Progenitor cell of endocrine pancreas (in vitro differentiated cells): ENCODE measurements around the gene GCHFR. TPM values are rescaled to one million over a fixed set of nuclear protein-coding genes. Genes with fewer than 3 reads are reported as not detected.

Experiments used
- DNase-seq: peaks from one replicate; pipeline ENCODE4 v3.0.0; 2021; ENCODE audit warnings: low spot score; ENCODE audit not compliant: unreplicated experiment
- H3K27ac Mint-ChIP-seq: 2 replicates; pipeline ENCODE4 v1.8.0; 2021; ENCODE audit warnings: mild to moderate bottlenecking, moderate library complexity, mixed read lengths
- H3K27me3 Mint-ChIP-seq: 2 replicates; pipeline ENCODE4 v1.8.0; 2021; ENCODE audit warnings: mixed read lengths
- H3K36me3 Mint-ChIP-seq: 2 replicates; pipeline ENCODE4 v1.8.0; 2022; ENCODE audit warnings: mixed read lengths; ENCODE audit not compliant: insufficient read depth
- H3K4me1 Mint-ChIP-seq: 2 replicates; pipeline ENCODE4 v1.8.0; 2021; ENCODE audit warnings: low read depth, mixed read lengths
- H3K4me3 Mint-ChIP-seq: 2 replicates; pipeline ENCODE4 v1.8.0; 2021; ENCODE audit warnings: low read depth, mild to moderate bottlenecking, moderate library complexity, mixed read lengths
- H3K9me3 Mint-ChIP-seq: 2 replicates; pipeline ENCODE4 v1.8.0; 2021; ENCODE audit warnings: low read depth, mixed read lengths
- CTCF ChIP-seq: fragments of 200-600 bp; sonication (generic); IDR thresholded peaks from one replicate; pipeline ENCODE4 v1.5.0; 2021; ENCODE audit warnings: antibody characterized with exemption, mild to moderate bottlenecking; ENCODE audit not compliant: unreplicated experiment
- long read RNA-seq: library from polyadenylated mRNA; unstranded; transcript quantifications from one replicate; pipeline ENCODE4 v2.0.0, GENCODE V29; 2020
- total RNA-seq: library from RNA; stranded (reverse); gene quantifications from 2 replicates; pipeline ENCODE4 v1.2.1, GENCODE V29; 2021

GCHFR gene
- 30.6 and 32.1 TPM in 2 replicates for total RNA-seq
- long read RNA-seq, transcript GCHFR-201 (3 exons, 777 nt) = major isoform, 8 of 8 reads
- long read RNA-seq, partial matches to known transcripts = 0 of 8 reads
- long read RNA-seq, other reads (novel, unspliced or antisense) = 0 of 8 reads

DNA sequence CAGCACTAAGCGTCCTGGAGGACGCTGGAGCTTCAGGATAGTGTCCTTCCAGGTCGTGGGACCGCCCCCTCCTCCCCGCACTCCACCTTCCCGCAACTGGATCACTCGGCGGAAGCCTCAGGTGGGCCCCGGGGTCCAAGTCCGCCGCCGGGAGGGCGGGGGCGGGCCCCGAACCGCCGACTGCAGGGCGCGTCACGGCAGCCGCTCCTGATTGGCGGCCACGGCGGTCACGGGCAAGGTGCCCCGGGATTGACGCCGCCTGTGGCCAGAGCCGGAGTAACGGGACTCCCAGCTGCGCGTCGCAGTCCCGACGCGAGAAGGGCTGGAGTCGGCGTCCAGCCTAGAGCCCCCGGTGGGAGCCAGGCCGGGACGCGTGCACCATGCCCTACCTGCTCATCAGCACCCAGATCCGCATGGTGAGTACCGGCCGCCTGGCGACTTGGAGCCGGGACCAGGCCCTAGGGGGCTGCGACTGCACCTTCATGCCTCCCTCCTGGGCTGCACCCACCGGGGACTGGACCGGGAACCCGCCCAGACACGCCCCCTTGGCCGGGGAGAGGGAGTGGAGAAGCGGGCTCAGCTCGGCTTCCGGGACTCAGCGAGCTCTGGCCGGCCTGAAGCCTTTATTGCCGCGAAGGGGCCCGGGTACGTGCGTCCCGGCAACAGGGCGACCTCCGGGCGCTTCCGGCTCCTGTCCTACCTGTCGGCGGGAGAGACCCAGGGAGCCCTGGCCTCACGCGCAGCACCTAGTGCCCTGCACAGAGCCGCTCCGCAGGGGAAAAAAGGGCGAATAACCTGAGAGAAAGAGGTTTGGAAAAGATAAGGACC lies at the start of gene GCHFR:
Gene GCHFR, plus strand, starts transcription at position 268 of the 828 bp plus-strand sequence. Its CDS starts 113 bp downstream, at position 381.
- H3K4me3 Mint-ChIP-seq = peak within 1 kb of the TSS; percentile 79

GRCh38 chr15:40714144-40714543 lies 49.7 kb upstream of the GCHFR start:
- DNase-seq = no peak
- no peaks in the 10 kb centered on the region for H3K9me3 Mint-ChIP-seq
- H3K27ac Mint-ChIP-seq = no peak overlapping the region
- no peak for TF ChIP-seq CTCF
- no peaks in the 10 kb centered on the region for H3K27me3 Mint-ChIP-seq
- peaks cover 2% of the 10 kb centered on the region for H3K4me1 Mint-ChIP-seq
- no peak overlapping the region for H3K4me3 Mint-ChIP-seq
- peaks cover 13% of the 10 kb centered on the region for H3K36me3 Mint-ChIP-seq

More for the DNA sequence above, at the start of gene GCHFR:
- peak within 1 kb of the TSS; percentile 96 for H3K27ac Mint-ChIP-seq
- H3K4me1 Mint-ChIP-seq = peaks cover 11% of the 10 kb centered on the region
- TF ChIP-seq CTCF = peak; percentile 60
- no peaks in the 10 kb centered on the region for H3K9me3 Mint-ChIP-seq
- H3K36me3 Mint-ChIP-seq = no peaks in the 10 kb centered on the region
- peak; percentile 77 for DNase-seq
- no peaks in the 10 kb centered on the region for H3K27me3 Mint-ChIP-seq

DNA sequence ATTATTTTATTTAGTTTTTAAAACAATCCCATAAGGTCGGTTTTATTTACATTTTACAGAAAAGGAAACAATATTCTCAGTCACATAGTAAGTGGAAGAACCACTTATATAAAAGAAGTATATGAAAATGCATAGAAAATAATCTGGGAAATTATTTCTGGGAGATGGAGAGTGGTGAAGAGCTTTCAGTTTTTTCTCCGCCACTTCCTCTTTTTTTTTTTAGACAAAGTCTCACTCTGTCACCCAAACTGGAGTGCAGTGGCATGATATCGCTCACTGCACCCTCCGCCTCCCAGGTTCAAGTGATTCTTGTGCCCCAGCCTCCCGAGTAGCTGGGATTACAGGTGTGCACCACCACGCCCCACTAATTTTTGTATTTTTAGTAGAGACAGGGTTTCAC lies 47.7 kb upstream of the GCHFR start:
- Mint-ChIP-seq H3K27me3 (no peaks in the 10 kb centered on the region), H3K4me3 (no peak overlapping the region), H3K36me3 (peaks cover 7% of the 10 kb centered on the region), H3K27ac (no peak overlapping the region), H3K4me1 (peaks cover 2% of the 10 kb centered on the region), H3K9me3 (no peaks in the 10 kb centered on the region)
- DNase-seq = no peak
- no peak for TF ChIP-seq CTCF

DNA sequence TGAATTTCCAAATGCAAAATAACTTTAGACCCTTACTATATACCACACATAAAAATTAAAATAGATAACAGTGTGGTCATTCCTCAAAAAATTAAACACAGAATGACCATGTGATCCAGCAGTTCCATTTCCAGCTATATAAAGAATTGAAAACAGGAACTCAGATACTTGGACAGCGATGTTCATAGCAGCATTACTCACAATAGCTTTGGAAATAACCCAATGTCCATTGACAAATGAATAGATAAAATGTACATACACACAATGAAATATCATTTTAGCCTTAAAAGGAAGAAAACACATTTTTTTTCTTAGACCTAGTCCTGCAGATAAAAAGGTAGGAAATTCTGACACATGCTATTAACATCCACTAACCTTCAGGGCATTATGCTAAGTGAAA lies 42.2 kb upstream of the GCHFR start:
- no peaks in the 10 kb centered on the region for H3K9me3 Mint-ChIP-seq
- no peak overlapping the region for H3K4me3 Mint-ChIP-seq

More for the DNA sequence above, 42.2 kb upstream of the GCHFR start:
- Mint-ChIP-seq H3K27ac (no peak overlapping the region), H3K27me3 (no peaks in the 10 kb centered on the region), H3K4me1 (no peaks in the 10 kb centered on the region), H3K36me3 (no peaks in the 10 kb centered on the region)
- no peak for TF ChIP-seq CTCF
- no peak for DNase-seq
